K562 (cell line): ENCODE results near the gene CNFN. TPM values are rescaled to one million over a fixed set of nuclear protein-coding genes. Genes with fewer than 3 reads are reported as not detected.

Source experiments
- ATAC-seq: fragments of 200-7000 bp; cut with Tn5 transposase; 3 replicates; pipeline ENCODE4 v1.9.1; 2020; ENCODE audit warnings: moderate library complexity
- BruUV-seq: library from RNA; stranded (reverse); fragments of 400-500 nt; replicated peaks from 2 replicates; lab custom pipeline; 2021; lab: Mats Ljungman, UMichigan
- CTCF ChIA-PET: fragments of 300-600 bp; formaldehyde crosslinking; extraction: SDS; loops from one replicate; lab custom pipeline; 2021; ENCODE audit warnings: low intra/inter-chr PET ratio; lab: Yijun Ruan, JAX
- POLR2A ChIA-PET: fragments of 300-600, 350-650 bp; sonication (Branson Sonifier 250); formaldehyde crosslinking; extraction: SDS; loops from one replicate; lab custom pipeline; 2021; ENCODE audit warnings: antibody characterized with exemption, inconsistent platforms; lab: Yijun Ruan, JAX
- DNase-seq, 4 experiments: peaks; one replicate each; pipeline versions ENCODE4 v3.0.0 to v3.0.0-alpha.2; 2011 to 2018; ENCODE audit warnings: low spot score in 3 of 4, mixed read lengths in 3 of 4; ENCODE audit errors: extremely low read depth in 1 of 4
- FAIRE-seq: peaks from 2 replicates; lab custom pipeline; 2011; peaks lifted over from hg19 to GRCh38; lab: Jason Lieb, UNC
- H2AFZ ChIP-seq: 2 replicates; pipeline ENCODE4 v1.6.0; 2011; ENCODE audit warnings: low read depth, low read length, control low read depth, inconsistent platforms
- H3K27ac ChIP-seq: fragments of 200-600 bp; 3 replicates; pipeline ENCODE4 v1.8.0; 2011; ENCODE audit warnings: low read depth, mild to moderate bottlenecking, control low read depth, inconsistent platforms, low read length, moderate library complexity, mixed read lengths; ENCODE audit errors: extremely low read depth
- H3K27me3 ChIP-seq, 2 experiments: fragments of 300-600 bp in 1 of 2; 2 replicates in 1 of 2; 3 replicates in 1 of 2; pipeline versions ENCODE4 v1.6.0 to v1.8.0; 2011; ENCODE audit warnings: inconsistent platforms in 2 of 2, low read length in 2 of 2, mild to moderate bottlenecking in 1 of 2, mixed read lengths in 1 of 2, moderate library complexity in 1 of 2; ENCODE audit not compliant: control insufficient read depth in 2 of 2, insufficient read depth in 2 of 2
- H3K36me3 ChIP-seq: fragments of 300-600 bp; 3 replicates; pipeline ENCODE4 v1.8.0; 2011; ENCODE audit warnings: mild to moderate bottlenecking, low read length, inconsistent platforms; ENCODE audit not compliant: control insufficient read depth, insufficient read depth
- H3K4me1 ChIP-seq, 2 experiments: fragments of 200-600 bp in 1 of 2; replicated peaks in 1 of 2; 2 replicates in 1 of 2; 3 replicates in 1 of 2; pipeline versions ENCODE4 v1.5.1 to v1.8.0; 2011; ENCODE audit warnings: inconsistent platforms in 2 of 2, low read length in 2 of 2, mild to moderate bottlenecking in 1 of 2, mixed read lengths in 1 of 2, moderate library complexity in 1 of 2; ENCODE audit not compliant: control insufficient read depth in 2 of 2, insufficient read depth in 2 of 2
- H3K4me2 ChIP-seq: 2 replicates; pipeline ENCODE4 v1.6.1; 2011; ENCODE audit warnings: low read length, control low read depth, inconsistent platforms, mixed read lengths; ENCODE audit not compliant: insufficient read depth
- H3K4me3 ChIP-seq: fragments of 200-600 bp; sonication (generic), shearing (Covaris generic); 2 replicates; pipeline ENCODE4 v1.5.1; 2016; ENCODE audit warnings: control low read depth, inconsistent platforms
- H3K79me2 ChIP-seq: fragments of 200-600 bp; 3 replicates; pipeline ENCODE4 v1.8.0; 2011; ENCODE audit warnings: low read length, inconsistent platforms; ENCODE audit not compliant: control insufficient read depth, insufficient read depth
- H3K9ac ChIP-seq, 2 experiments: 2 replicates each; pipeline versions ENCODE4 v1.6.0 to v1.6.1; 2011; ENCODE audit warnings: low read depth in 2 of 2, low read length in 2 of 2, control low read depth in 1 of 2, inconsistent platforms in 1 of 2, mild to moderate bottlenecking in 1 of 2, mixed read lengths in 1 of 2; ENCODE audit not compliant: insufficient read depth in 1 of 2
- H3K9me1 ChIP-seq: one replicate; pipeline ENCODE4 v1.6.0; 2011; ENCODE audit warnings: inconsistent platforms, mild to moderate bottlenecking, low read length, moderate library complexity; ENCODE audit not compliant: control insufficient read depth, insufficient read depth
- H3K9me3 ChIP-seq: replicated peaks from 2 replicates; pipeline ENCODE4 v1.5.1; 2011; ENCODE audit warnings: low read depth, low read length, inconsistent platforms; ENCODE audit not compliant: control insufficient read depth, insufficient read depth
- H4K20me1 ChIP-seq: replicated peaks from 2 replicates; pipeline ENCODE4 v1.6.1; 2011; ENCODE audit warnings: low read length, inconsistent platforms, mixed read lengths; ENCODE audit not compliant: control insufficient read depth, insufficient read depth
- ATF7 ChIP-seq: fragments of 450-650 bp; IDR thresholded peaks from 2 replicates; pipeline ENCODE4 v1.7.1; 2014; ENCODE audit warnings: mild to moderate bottlenecking, moderate library complexity
- CCNT2 ChIP-seq: IDR thresholded peaks from 2 replicates; pipeline ENCODE4 v1.6.1; 2011; ENCODE audit warnings: borderline replicate concordance, low read depth, mild to moderate bottlenecking, moderate library complexity, mixed read lengths, low read length; ENCODE audit not compliant: insufficient read length; ENCODE audit errors: extremely low read depth
- CEBPG ChIP-seq, 3 experiments: fragments of 200-800 bp in 1 of 3; sonication (Bioruptor generic) in 1 of 3; sonication (generic) in 1 of 3; formaldehyde crosslinking in 1 of 3; IDR thresholded peaks in 2 of 3; conservative IDR thresholded peaks in 1 of 3; 2 replicates each; pipeline versions ENCODE4 v1.6.1 to v1.8.0; 2016 to 2022; ENCODE audit warnings: missing compliant biosample characterization in 2 of 3, missing genetic modification characterization in 2 of 3, mild to moderate bottlenecking in 1 of 3, missing genetic modification reagents in 1 of 3
- HMGN3 ChIP-seq: IDR thresholded peaks from 2 replicates; pipeline ENCODE4 v1.6.1; 2011; ENCODE audit warnings: borderline replicate concordance, low read depth, mild to moderate bottlenecking, mixed read lengths, low read length; ENCODE audit not compliant: insufficient read length; ENCODE audit errors: extremely low read depth
- HNRNPLL ChIP-seq: fragments of 200-400 bp; formaldehyde crosslinking; IDR thresholded peaks from 2 replicates; pipeline ENCODE4 v1.6.1; 2017; ENCODE audit warnings: low read length, low read depth, mild to moderate bottlenecking; ENCODE audit not compliant: poor library complexity, severe bottlenecking
- ID3 ChIP-seq, 2 experiments: fragments of 250-450 bp in 1 of 2; fragments of 450-650 bp in 1 of 2; sonication (Bioruptor Pico) in 1 of 2; IDR thresholded peaks; 2 replicates each; pipeline versions ENCODE4 v1.6.1 to v1.8.0; 2016 to 2021; ENCODE audit warnings: mild to moderate bottlenecking in 2 of 2, moderate library complexity in 2 of 2, missing compliant biosample characterization in 1 of 2, missing genetic modification characterization in 1 of 2
- KAT2B ChIP-seq: IDR thresholded peaks from one replicate; pipeline ENCODE4 v1.6.1; 2012; ENCODE audit warnings: low read depth, mild to moderate bottlenecking, control low read depth, inconsistent platforms, low read length, moderate library complexity
- KDM2B ChIP-seq: fragments of 250-450 bp; sonication (Bioruptor Pico); IDR thresholded peaks from 2 replicates; pipeline ENCODE4 v1.8.0; 2021; ENCODE audit warnings: mild to moderate bottlenecking, moderate library complexity
- L3MBTL2 ChIP-seq: fragments of 450-650 bp; IDR thresholded peaks from 2 replicates; pipeline ENCODE4 v1.6.1; 2016; ENCODE audit warnings: mild to moderate bottlenecking, moderate library complexity
- RAD21 ChIP-seq, 2 experiments: fragments of 250-450 bp in 1 of 2; fragments of 450-650 bp in 1 of 2; sonication (Bioruptor Pico) in 1 of 2; formaldehyde crosslinking in 1 of 2; IDR thresholded peaks in 1 of 2; conservative IDR thresholded peaks in 1 of 2; 2 replicates each; pipeline versions ENCODE4 v1.4.0 to v1.8.0; 2020 to 2022; ENCODE audit warnings: mild to moderate bottlenecking in 2 of 2, moderate library complexity in 1 of 2
- THAP12 ChIP-seq: fragments of 250-450 bp; sonication (Bioruptor Pico); IDR thresholded peaks from 2 replicates; pipeline ENCODE4 v1.9.0; 2021; ENCODE audit warnings: mild to moderate bottlenecking, inconsistent platforms
- ZBTB2 ChIP-seq: fragments of 450-650 bp; IDR thresholded peaks from 2 replicates; pipeline ENCODE4 v1.6.1; 2016; ENCODE audit warnings: antibody characterized with exemption
- ZEB2 ChIP-seq: fragments of 450-650 bp; IDR thresholded peaks from 2 replicates; pipeline ENCODE4 v1.6.1; 2016
- ZNF586 ChIP-seq: fragments of 450-650 bp; formaldehyde crosslinking; conservative IDR thresholded peaks from 2 replicates; pipeline ENCODE4 v1.4.0; 2020; ENCODE audit warnings: mild to moderate bottlenecking, moderate library complexity
- WGBS: fragments of 100-300 bp; shearing (Covaris generic); methylation state at CpG from one replicate; pipeline ENCODE4 v1.1.6; 2016; ENCODE audit warnings: low coverage, mixed read lengths; ENCODE audit not compliant: insufficient coverage; ENCODE audit errors: missing lambda C conversion rate; 5-methylcytosine and 5-hydroxymethylcytosine counted together
- in situ Hi-C: fragments of 300-500 bp; cut with MboI; formaldehyde crosslinking; loops from 4 replicates; pipeline ENCODE4 v1.15.0; 2018; ENCODE audit warnings: inconsistent platforms, mixed read lengths
- intact Hi-C: fragments of 100-400 bp; cut with micrococcal nuclease; formaldehyde crosslinking; loops from 2 replicates; pipeline ENCODE4 v1.14.2; 2022
- polyA plus RNA-seq, 8 experiments: library from polyadenylated mRNA; depleted of rRNA in 4 of 8; stranded (reverse) in 5 of 8; unstranded in 3 of 8; fragments of >200 nt; fragmentation: Nextera tagmentation in 2 of 8; fragmentation: Illumina TruSeq in 1 of 8; extraction: Ambion mirVana in 2 of 8; extraction: Trizol in 1 of 8; gene quantifications; 2 replicates each; pipeline versions ENCODE4 v1.2.1 to v1.2.3, GENCODE V29; 2011 to 2014; ENCODE audit warnings: inconsistent platforms in 1 of 8, missing spikeins in 1 of 8
- total RNA-seq, 7 experiments: library from RNA; depleted of rRNA in 6 of 7; stranded (reverse); fragments of >200 nt in 6 of 7; fragmentation: Illumina TruSeq in 2 of 7; extraction: Trizol in 2 of 7; gene quantifications; 2 replicates each; pipeline versions ENCODE4 v1.2.1 to v1.2.3, GENCODE V29; 2011 to 2021; ENCODE audit warnings: low replicate concordance in 1 of 7

Gene CNFN
- total and polyA plus RNA-seq, 9 of the 15 experiments (the other 6 are each of a cell fraction or from before 2014, with no cell fraction given): 0.18 to 0.52 (median 0.27) TPM; not detected in 5

GRCh38 chr19:42386974-42387707, 3.0 kb downstream of the CNFN start:
- in situ Hi-C loops: no loop called here
- 1% methylated on average over 24 of the region's 48 CpGs for WGBS
- H3K79me2 ChIP-seq: no peaks in the 10 kb centered on the region
- no peak overlapping the region for H3K27ac ChIP-seq
- intact Hi-C loops: no loop called here
- H3K27me3 ChIP-seq: peaks cover 28 to 37% of the 10 kb centered on the region in 2 experiments
- peak overlapping the region; percentile 32 for H3K4me3 ChIP-seq
- CTCF ChIA-PET: interaction anchor here (1.4 kb wide), 1 partner anchor 52 kb away, joined by 4 read pairs; no protein-coding TSS in a partner anchor
- H4K20me1 ChIP-seq: no peaks in the 10 kb centered on the region
- H3K9me1 ChIP-seq: no peaks in the 10 kb centered on the region
- no peaks in the 10 kb centered on the region for H3K9me3 ChIP-seq
- H3K4me1 ChIP-seq: peaks cover 0 to 17% of the 10 kb centered on the region in 2 experiments; a peak in 2 of 5 replicates
- DNase-seq (peak; percentile 69 to 88 (median 86)), ATAC-seq (peak; percentile 96), FAIRE-seq (peak; percentile 6)
- peak overlapping the region; percentile 79 for H2AFZ ChIP-seq
- peak overlapping the region in 1 of 2 experiments; percentile 79; a peak in 2 of 4 replicates for H3K9ac ChIP-seq
- no peaks in the 10 kb centered on the region for H3K36me3 ChIP-seq
- peak overlapping the region; percentile 63 for H3K4me2 ChIP-seq
- POLR2A ChIA-PET: interaction anchor here (0.7 to 1.1 kb wide), 3 partner anchors 10 to 169 kb away, joined by 3 to 8 read pairs (median 3); no protein-coding TSS in a partner anchor
- no TSS peak for BruUV-seq
- TF ChIP-seq CEBPG (CRISPR knock-in tag; IDR thresholded peaks at IDR 0.05) (no peak), CEBPG (tag; conservative IDR thresholded peaks at IDR 0.05 in 1 of 2, IDR thresholded peaks at IDR 0.05 in 1 of 2) (no peak), ID3 (CRISPR knock-in tag; IDR thresholded peaks at IDR 0.05) (no peak), ID3 (tag; IDR thresholded peaks at IDR 0.05) (0 out of 2 replicates have a peak, but pooled peaks have one; percentile 25), HMGN3 (peak; percentile 21), HNRNPLL (peak; percentile 59), KAT2B (peak; percentile 33), RAD21 (CRISPR knock-in tag; conservative IDR thresholded peaks at IDR 0.05 in 1 of 2, IDR thresholded peaks at IDR 0.05 in 1 of 2) (peak in 1 of 2 experiments; percentile 53; a peak in 3 of 4 replicates), THAP12 (CRISPR knock-in tag) (peak; percentile 67; the same call in 1 of the 2 replicates), KDM2B (CRISPR knock-in tag) (0 out of 2 replicates have a peak, but pooled peaks have one; percentile 77), ZEB2 (peak; percentile 62; the same call in 1 of the 2 replicates), ZNF586 (CRISPR knock-in tag) (no peak), ATF7 (0 out of 2 replicates have a peak, but pooled peaks have one; percentile 62), ZBTB2 (0 out of 2 replicates have a peak, but pooled peaks have one; percentile 32), CCNT2 (peak; percentile 44), L3MBTL2 (peak; percentile 70)
